Skin epidermis (tissue), 12 donors: ENCODE results near the gene LRRC8D.
A peak's percentile ranks its signal among the peaks of the same experiment; 100 is the strongest.
"Not testable (repeated sequence)": the region's sequence is repeated elsewhere in the genome, so short reads cannot be mapped to it uniquely, and the experiment has no call there.

ENCODE experiments used
- H3K27ac ChIP-seq, 21 experiments: fragments of 200-600 bp; sonication (generic) in 11 of 21; one replicate each; pipeline ENCODE4 v1.5.0; 2020; ENCODE audit warnings: mild to moderate bottlenecking in 3 of 21, inconsistent platforms in 2 of 21, moderate library complexity in 2 of 21
- H3K4me3 ChIP-seq, 7 experiments: fragments of 200-600 bp; sonication (generic) in 2 of 7; one replicate each; pipeline ENCODE4 v1.5.0; 2020; ENCODE audit warnings: inconsistent platforms in 2 of 7, mild to moderate bottlenecking in 2 of 7, moderate library complexity in 1 of 7

The LRRC8D gene

GRCh38 chr1:89973471-89974127, 152.8 kb downstream of the LRRC8D start:
- H3K4me3 ChIP-seq = no peak overlapping the region
- H3K27ac ChIP-seq = no peak overlapping the region

- Histone ChIP-seq H3K4me3 (no peak overlapping the region), H3K27ac (peak overlapping the region in 1 of 21 experiments; percentile 8)
These were observed 153.4 kb downstream of the LRRC8D start for GRCh38 chr1:89974256-89974655.

GRCh38 chr1:89974696-89975470, 154.1 kb downstream of the LRRC8D start:
- peak overlapping the region in 3 of 21 experiments; percentile 8 to 42 (median 11) for H3K27ac ChIP-seq
- no peak overlapping the region for H3K4me3 ChIP-seq

GRCh38 chr1:89975540-89976125, 154.8 kb downstream of the LRRC8D start:
- peak overlapping the region in 2 of 21 experiments; percentile 11 to 42 for H3K27ac ChIP-seq
- no peak overlapping the region for H3K4me3 ChIP-seq

GRCh38 chr1:89978755-89979154, 157.9 kb downstream of the LRRC8D start:
- H3K4me3 ChIP-seq = no peak overlapping the region
- no peak overlapping the region for H3K27ac ChIP-seq

GRCh38 chr1:89980605-89981004, 159.8 kb downstream of the LRRC8D start:
- Histone ChIP-seq H3K4me3 (no peak overlapping the region), H3K27ac (no peak overlapping the region)

GRCh38 chr1:89982846-89983245, 162.0 kb downstream of the LRRC8D start:
- not testable (repeated sequence) for H3K27ac ChIP-seq, H3K4me3 ChIP-seq

- H3K27ac ChIP-seq = not testable (repeated sequence)
These were observed 163.8 kb downstream of the LRRC8D start for GRCh38 chr1:89984564-89985116.

GRCh38 chr1:89986020-89986419, 165.2 kb downstream of the LRRC8D start:
- no peak overlapping the region for H3K27ac ChIP-seq
- no peak overlapping the region for H3K4me3 ChIP-seq

More at GRCh38 chr1:89984564-89985116, 163.8 kb downstream of the LRRC8D start:
- not testable (repeated sequence) for H3K4me3 ChIP-seq
